HG03469 (cell line): ENCODE data around the gene SLC22A15.
A peak's percentile ranks its signal among the peaks of the same experiment; 100 is the strongest.
"Not testable (repeated sequence)": the region's sequence is repeated elsewhere in the genome, so short reads cannot be mapped to it uniquely, and the experiment has no call there.

ENCODE experiments used
- ATAC-seq: cut with Tn5 transposase; IDR thresholded peaks from one replicate; pipeline ENCODE4 v1.9.1; 2021; ENCODE audit warnings: mild to moderate bottlenecking, moderate library complexity, moderate number of reproducible peaks; ENCODE audit not compliant: unreplicated experiment

The SLC22A15 gene

DNA sequence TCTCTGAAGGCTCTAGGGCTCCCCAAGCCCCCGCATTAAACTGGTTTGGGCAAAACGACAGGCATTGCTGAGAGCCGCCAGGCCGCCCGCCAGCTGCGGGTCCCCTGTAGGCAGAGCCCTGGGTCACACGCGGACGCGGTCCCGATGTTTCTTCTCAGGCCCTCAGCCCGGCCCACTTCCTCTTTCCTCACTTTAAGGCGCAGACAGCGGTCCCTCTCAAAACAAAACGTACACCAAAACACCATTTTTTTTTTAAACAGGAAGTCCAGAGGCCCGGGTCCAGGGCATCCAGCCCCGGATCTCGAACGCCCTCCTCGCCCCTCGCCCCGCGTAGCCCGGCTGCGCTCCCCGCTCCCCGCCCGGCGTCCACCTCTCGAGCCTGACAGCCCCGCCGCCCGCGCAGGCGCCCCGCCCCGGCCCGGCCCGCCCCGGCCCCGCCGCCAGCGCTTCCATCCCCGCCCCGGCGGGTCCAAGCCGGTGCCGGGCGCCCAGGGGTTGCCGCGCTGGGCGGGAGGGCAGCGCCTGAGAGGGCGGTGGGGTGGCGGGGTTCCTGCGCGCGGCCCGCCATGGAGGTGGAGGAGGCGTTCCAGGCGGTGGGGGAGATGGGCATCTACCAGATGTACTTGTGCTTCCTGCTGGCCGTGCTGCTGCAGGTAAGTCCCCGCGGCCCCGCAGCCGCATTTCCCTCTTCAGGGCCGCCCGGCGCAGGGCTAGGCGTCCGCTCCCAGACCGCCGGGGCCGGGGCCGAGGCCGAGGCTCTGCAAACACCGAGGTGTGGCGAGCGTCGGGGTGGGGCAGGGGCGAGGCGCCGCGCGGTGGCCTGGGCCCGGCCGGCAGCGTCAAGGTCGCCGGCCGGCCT lies at the start of gene SLC22A15:
Gene SLC22A15 (plus strand): TSS at position 452 of the 859 bp plus-strand sequence. CDS start 115 bp downstream, at position 567.
- ATAC-seq = peak; percentile 85

DNA sequence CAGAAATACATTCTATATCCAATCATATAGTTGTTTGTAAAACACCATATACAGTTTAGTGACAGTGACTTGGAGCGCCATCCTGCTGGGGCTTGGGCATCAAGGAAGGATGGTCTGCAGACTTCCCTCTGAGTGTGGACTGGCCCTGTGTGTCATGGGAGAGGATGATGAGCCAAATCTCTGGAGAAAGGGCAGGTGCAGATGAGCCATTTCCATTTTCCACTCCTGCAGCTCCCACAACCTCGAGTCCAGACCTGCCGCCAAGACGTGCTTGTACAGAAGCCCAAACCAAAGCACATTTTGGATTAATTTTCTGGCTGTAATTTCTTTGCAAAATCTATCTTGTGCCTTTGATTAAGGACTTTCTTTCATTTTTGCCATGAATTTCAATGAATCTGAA lies 48.3 kb upstream of the SLC22A15 start:
- no peak for ATAC-seq

GRCh38 chr1:115929881-115930280 lies 46.4 kb upstream of the SLC22A15 start:
- ATAC-seq = no peak

- no peak for ATAC-seq
Observed at GRCh38 chr1:115933625-115934024, 42.7 kb upstream of the SLC22A15 start.

DNA sequence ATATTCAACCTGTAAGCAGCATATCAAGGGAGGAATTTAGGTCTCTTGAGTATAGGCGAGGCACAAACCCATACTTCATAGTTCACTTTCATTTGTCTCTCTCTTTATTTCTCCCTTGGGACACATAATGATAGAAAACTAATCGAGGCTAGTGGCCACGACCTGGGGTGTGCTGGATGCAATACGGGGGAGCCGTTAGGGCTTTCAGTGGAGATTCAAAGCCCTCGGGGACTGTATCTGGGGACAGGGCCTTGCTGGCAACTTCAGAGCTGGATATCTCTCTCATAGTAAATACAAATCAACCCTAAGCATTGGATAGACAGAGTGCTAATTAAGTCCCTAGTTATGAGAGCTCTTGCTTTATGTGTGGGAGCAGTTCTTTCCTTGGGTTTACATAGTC lies 36.9 kb upstream of the SLC22A15 start:
- no peak for ATAC-seq

DNA sequence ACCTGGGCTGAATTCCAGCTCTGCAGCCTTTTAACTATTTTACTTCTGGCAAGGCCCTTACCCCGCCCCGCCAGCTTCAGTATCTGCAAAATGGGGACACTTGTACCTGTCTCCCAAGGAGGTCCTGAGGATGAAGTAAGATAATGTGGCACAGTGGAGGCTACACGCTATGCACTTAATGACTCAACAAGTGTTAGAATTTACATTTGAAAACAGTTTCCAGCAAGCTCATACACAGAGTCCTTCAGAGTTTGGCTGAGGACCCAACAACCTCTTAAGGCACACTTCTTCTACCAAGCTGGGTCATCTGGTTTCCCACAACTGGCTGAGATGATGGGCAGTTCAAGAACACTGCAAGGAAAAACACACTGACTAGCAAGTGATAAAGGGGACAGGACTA lies 30.2 kb upstream of the SLC22A15 start:
- no peak for ATAC-seq

GRCh38 chr1:115949156-115949555 lies 27.2 kb upstream of the SLC22A15 start:
- no peak for ATAC-seq

- ATAC-seq = no peak
Observed at GRCh38 chr1:115951560-115951959, 24.8 kb upstream of the SLC22A15 start.

- no peak for ATAC-seq
Observed at GRCh38 chr1:115952547-115952946, 23.8 kb upstream of the SLC22A15 start.

- ATAC-seq = no peak
Observed at GRCh38 chr1:115953180-115953579, 23.1 kb upstream of the SLC22A15 start.

GRCh38 chr1:115954684-115955083 lies 21.6 kb upstream of the SLC22A15 start:
- ATAC-seq = no peak

DNA sequence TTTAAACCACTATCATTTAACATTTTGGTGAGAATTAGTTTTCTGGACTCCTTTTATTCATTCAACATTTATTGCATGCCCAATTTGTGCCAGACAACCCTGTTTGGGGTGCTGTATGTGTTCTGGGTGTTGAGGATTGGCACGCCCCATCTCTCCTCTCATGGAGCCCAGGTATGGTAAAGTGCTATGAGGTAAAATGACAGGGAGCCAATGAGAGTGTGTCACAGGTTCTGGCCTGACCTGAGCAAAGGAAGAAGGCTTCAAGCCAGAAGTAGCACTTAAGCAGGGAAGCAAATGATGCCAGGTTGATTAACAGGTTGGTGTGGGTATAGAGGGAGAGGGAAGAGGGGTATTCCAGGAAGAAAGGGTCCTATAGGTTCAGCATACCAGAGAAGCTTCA lies 21.1 kb upstream of the SLC22A15 start:
- no peak for ATAC-seq

- no peak for ATAC-seq
Observed at GRCh38 chr1:115958866-115959265, 17.4 kb upstream of the SLC22A15 start.

GRCh38 chr1:115969509-115969908 lies 6.8 kb upstream of the SLC22A15 start:
- no peak for ATAC-seq

GRCh38 chr1:115971778-115972177 lies 4.5 kb upstream of the SLC22A15 start:
- ATAC-seq = not testable (repeated sequence)

- ATAC-seq = no peak
Observed at GRCh38 chr1:115973154-115973553, 3.2 kb upstream of the SLC22A15 start.

- ATAC-seq = no peak
Observed at GRCh38 chr1:115975569-115976061, 698 bp upstream of the SLC22A15 start.

DNA sequence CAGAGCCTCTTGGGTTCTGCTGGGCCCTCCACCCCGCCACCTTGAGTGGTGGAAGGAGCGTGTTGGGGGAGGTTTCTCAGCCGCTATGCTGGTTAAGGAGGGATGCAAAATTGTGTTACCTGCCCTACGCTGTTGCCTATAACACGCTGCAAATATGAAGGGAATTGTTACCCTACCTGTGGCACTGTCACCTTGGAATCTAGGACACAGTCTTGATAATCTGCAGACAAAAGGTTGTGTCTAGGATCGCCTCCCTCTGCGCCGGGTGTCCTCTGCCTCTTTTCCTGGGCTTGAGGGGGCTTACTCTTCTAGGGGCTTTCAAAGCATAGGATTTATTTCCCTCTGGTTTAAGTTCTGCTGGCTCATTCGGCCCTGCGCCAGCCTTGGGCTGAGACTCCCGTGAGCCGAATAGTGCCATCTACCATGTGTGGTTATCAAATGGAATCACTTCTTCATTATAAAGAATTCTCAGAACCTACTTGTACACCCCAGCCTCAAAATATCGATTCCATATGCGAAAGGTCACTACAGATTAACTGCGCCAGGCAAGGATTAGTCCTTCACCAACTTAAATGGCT lies 697 bp downstream of the SLC22A15 start:
- no peak for ATAC-seq

- no peak for ATAC-seq
Observed at GRCh38 chr1:115977499-115978258, 1.4 kb downstream of the SLC22A15 start.

GRCh38 chr1:115978292-115978941 lies 2.1 kb downstream of the SLC22A15 start:
- ATAC-seq = no peak

DNA sequence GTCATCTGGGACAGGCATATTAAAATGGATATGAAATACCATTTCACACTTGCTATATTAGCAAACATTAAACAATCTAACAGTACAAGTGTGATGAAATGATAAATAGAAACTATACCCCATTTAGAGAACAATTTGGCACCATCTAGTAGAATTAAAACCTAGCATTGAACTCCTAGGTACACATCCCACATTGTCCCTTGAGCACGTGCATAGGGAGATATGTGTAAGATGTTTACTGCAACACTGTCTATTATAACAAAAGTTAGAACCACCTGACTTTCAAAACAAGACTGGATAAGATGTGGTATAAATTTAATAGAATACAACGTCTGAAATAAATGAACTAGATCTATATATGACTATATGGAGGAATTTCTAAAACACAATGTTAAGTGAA lies 3.8 kb downstream of the SLC22A15 start:
- ATAC-seq = no peak
